SK-N-SH (cell line): Measurements from ENCODE around the gene LCE2B. TPM values are rescaled to one million over a fixed set of nuclear protein-coding genes. Genes with fewer than 3 reads are reported as not detected.

Source experiments
- CTCF ChIA-PET: fragments of 300-600, 350-600 bp; formaldehyde crosslinking; extraction: SDS; loops from one replicate; lab custom pipeline; 2021; lab: Yijun Ruan, JAX
- POLR2A ChIA-PET: fragments of 350-600 bp; sonication (Branson Sonifier 250); formaldehyde crosslinking; extraction: SDS; loops from one replicate; lab custom pipeline; 2020; ENCODE audit warnings: antibody characterized with exemption, inconsistent platforms; lab: Yijun Ruan, JAX
- DNase-seq: peaks from one replicate; pipeline ENCODE4 v3.0.0; 2012
- H2AFZ ChIP-seq: fragments of 200-600 bp; sonication (generic); 2 replicates; pipeline ENCODE4 v1.8.1; 2016; ENCODE audit warnings: antibody characterized with exemption, mild to moderate bottlenecking, low read depth
- H3F3A ChIP-seq: fragments of 200-600 bp; sonication (generic); replicated peaks from 2 replicates; pipeline ENCODE3; 2016; ENCODE audit warnings: antibody characterized with exemption, mild to moderate bottlenecking; ENCODE audit not compliant: insufficient read depth
- H3K27ac ChIP-seq, 2 experiments: fragments of 200-500 bp in 1 of 2; fragments of 200-600 bp in 1 of 2; sonication (Bioruptor generic) in 1 of 2; sonication (generic), shearing (Covaris generic) in 1 of 2; 2 replicates each; pipeline versions ENCODE4 v1.5.1 to v1.6.1; 2014 to 2016; ENCODE audit warnings: low read depth in 2 of 2, inconsistent platforms in 1 of 2, low read length in 1 of 2, mild to moderate bottlenecking in 1 of 2, mixed read lengths in 1 of 2
- H3K27me3 ChIP-seq: fragments of 200-600 bp; sonication (generic), shearing (Covaris generic); 2 replicates; pipeline ENCODE4 v1.6.1; 2016; ENCODE audit warnings: mixed run types; ENCODE audit not compliant: insufficient read depth
- H3K36me3 ChIP-seq, 2 experiments: fragments of 200-500 bp in 1 of 2; fragments of 200-600 bp in 1 of 2; sonication (Bioruptor generic) in 1 of 2; sonication (generic) in 1 of 2; replicated peaks in 1 of 2; 2 replicates each; pipeline versions ENCODE3 to v1.5.1; 2014 to 2016; ENCODE audit warnings: low read length in 1 of 2, mild to moderate bottlenecking in 1 of 2; ENCODE audit not compliant: insufficient read depth in 2 of 2, control insufficient read depth in 1 of 2
- H3K4me1 ChIP-seq, 2 experiments: fragments of 200-500 bp in 1 of 2; fragments of 200-600 bp in 1 of 2; sonication (Bioruptor generic) in 1 of 2; sonication (generic), shearing (Covaris generic) in 1 of 2; 2 replicates each; pipeline versions ENCODE4 v1.5.1 to v1.6.1; 2014 to 2016; ENCODE audit warnings: low read depth in 1 of 2, low read length in 1 of 2, mixed run types in 1 of 2; ENCODE audit not compliant: insufficient read depth in 2 of 2, control insufficient read depth in 1 of 2
- H3K4me2 ChIP-seq: fragments of 200-600 bp; sonication (generic), shearing (Covaris generic); 2 replicates; pipeline ENCODE4 v1.6.1; 2017; ENCODE audit warnings: mixed run types
- H3K4me3 ChIP-seq, 2 experiments: fragments of 200-500 bp in 1 of 2; fragments of 200-600 bp in 1 of 2; sonication (Bioruptor generic) in 1 of 2; sonication (generic), shearing (Covaris generic) in 1 of 2; 2 replicates each; pipeline versions ENCODE4 v1.5.1 to v1.8.1; 2014 to 2016; ENCODE audit warnings: low read depth in 2 of 2, inconsistent platforms in 1 of 2, low read length in 1 of 2, mild to moderate bottlenecking in 1 of 2, mixed read lengths in 1 of 2, moderate library complexity in 1 of 2
- H3K79me2 ChIP-seq: fragments of 200-600 bp; sonication (generic); 2 replicates; pipeline ENCODE4 v1.8.1; 2017; ENCODE audit warnings: mild to moderate bottlenecking; ENCODE audit not compliant: insufficient read depth
- H3K9ac ChIP-seq: fragments of 200-600 bp; sonication (generic); 2 replicates; pipeline ENCODE4 v1.6.1; 2017; ENCODE audit warnings: mixed run types
- H3K9me2 ChIP-seq: fragments of 200-600 bp; sonication (generic); 2 replicates; pipeline ENCODE4 v1.6.1; 2017; ENCODE audit warnings: mixed run types
- H3K9me3 ChIP-seq: fragments of 200-600 bp; sonication (generic); 2 replicates; pipeline ENCODE4 v1.6.1; 2017; ENCODE audit warnings: mixed run types, mild to moderate bottlenecking, moderate library complexity
- H4K20me1 ChIP-seq: fragments of 200-600 bp; sonication (generic); 2 replicates; pipeline ENCODE4 v1.6.1; 2017; ENCODE audit warnings: mild to moderate bottlenecking, mixed run types; ENCODE audit not compliant: insufficient read depth
- CHD2 ChIP-seq: fragments of 150-350 bp; IDR thresholded peaks from 2 replicates; pipeline ENCODE4 v1.6.1; 2018; ENCODE audit warnings: low read length; ENCODE audit not compliant: partially characterized antibody
- EZH2phosphoT487 ChIP-seq: fragments of 200-600 bp; sonication (generic); IDR thresholded peaks from 2 replicates; pipeline ENCODE4 v1.6.1; 2017; ENCODE audit warnings: low read depth, mixed run types, mild to moderate bottlenecking, antibody characterized with exemption, moderate library complexity, borderline replicate concordance
- FOSL2 ChIP-seq: IDR thresholded peaks from 2 replicates; pipeline ENCODE4 v1.4.0; 2012; ENCODE audit warnings: low read depth, mild to moderate bottlenecking, moderate library complexity, borderline replicate concordance
- FOXJ3 ChIP-seq: sonication (generic); formaldehyde crosslinking; IDR thresholded peaks from 2 replicates; pipeline ENCODE4 v1.5.1; 2020; ENCODE audit warnings: mild to moderate bottlenecking, missing genetic modification reagents
- MEF2A ChIP-seq: IDR thresholded peaks from 2 replicates; pipeline ENCODE4 v1.4.0; 2012; ENCODE audit warnings: low read depth, borderline replicate concordance
- MXI1 ChIP-seq: IDR thresholded peaks from 2 replicates; pipeline ENCODE4 v1.6.1; 2012; ENCODE audit warnings: mild to moderate bottlenecking, low read depth, low read length, improper control_type of control experiment
- RAD21 ChIP-seq: IDR thresholded peaks from 2 replicates; pipeline ENCODE4 v1.6.1; 2012; ENCODE audit warnings: mild to moderate bottlenecking, low read length
- RXRA ChIP-seq: IDR thresholded peaks from 2 replicates; pipeline ENCODE4 v1.4.0; 2012; ENCODE audit warnings: low read depth, mild to moderate bottlenecking, borderline replicate concordance
- SIN3A ChIP-seq: IDR thresholded peaks from 2 replicates; pipeline ENCODE4 v1.6.1; 2012; ENCODE audit warnings: low read depth, mild to moderate bottlenecking, low read length, moderate library complexity, borderline replicate concordance
- SMC3 ChIP-seq: IDR thresholded peaks from 2 replicates; pipeline ENCODE4 v1.6.1; 2012; ENCODE audit warnings: low read depth, low read length, improper control_type of control experiment
- TAF1 ChIP-seq: IDR thresholded peaks from 2 replicates; pipeline ENCODE4 v1.6.1; 2012; ENCODE audit warnings: low read depth, mild to moderate bottlenecking, low read length, moderate library complexity, borderline replicate concordance
- TCF12 ChIP-seq: IDR thresholded peaks from 2 replicates; pipeline ENCODE4 v1.4.0; 2012
- USF1 ChIP-seq: IDR thresholded peaks from 2 replicates; pipeline ENCODE4 v1.4.0; 2012; ENCODE audit warnings: low read depth, borderline replicate concordance
- WGBS: methylation state at CpG from one replicate; pipeline ENCODE4 v1.1.6; 2017; ENCODE audit warnings: low lambda C conversion rate; 5-methylcytosine and 5-hydroxymethylcytosine counted together
- polyA plus RNA-seq, 3 experiments: library from polyadenylated mRNA; depleted of rRNA; stranded (reverse); fragments of >200 nt; gene quantifications; 2 replicates each; pipeline ENCODE4 v1.2.3, GENCODE V29; 2012
- TF ChIP-seq, protein P1 (sequence below): IDR thresholded peaks from 2 replicates; pipeline ENCODE4; 2012
- TF ChIP-seq, protein P2 (sequence below): fragments of 200-600 bp; sonication (generic); IDR thresholded peaks from 2 replicates; pipeline ENCODE4 v1.6.1; 2017; ENCODE audit warnings: antibody characterized with exemption, mild to moderate bottlenecking, moderate library complexity
- TF ChIP-seq, protein P3 (sequence below): IDR thresholded peaks from 2 replicates; pipeline ENCODE4 v1.6.1; 2012; ENCODE audit warnings: mild to moderate bottlenecking, low read depth, low read length, moderate library complexity
- TF ChIP-seq, protein P4 (sequence below): fragments of 150-350 bp; IDR thresholded peaks from 2 replicates; pipeline ENCODE4 v1.6.1; 2016; ENCODE audit warnings: mild to moderate bottlenecking, low read depth, low read length

The LCE2B gene
- polyA plus RNA-seq, 1 of the 3 experiments (the other 2 are of a cell fraction): not detected

DNA sequence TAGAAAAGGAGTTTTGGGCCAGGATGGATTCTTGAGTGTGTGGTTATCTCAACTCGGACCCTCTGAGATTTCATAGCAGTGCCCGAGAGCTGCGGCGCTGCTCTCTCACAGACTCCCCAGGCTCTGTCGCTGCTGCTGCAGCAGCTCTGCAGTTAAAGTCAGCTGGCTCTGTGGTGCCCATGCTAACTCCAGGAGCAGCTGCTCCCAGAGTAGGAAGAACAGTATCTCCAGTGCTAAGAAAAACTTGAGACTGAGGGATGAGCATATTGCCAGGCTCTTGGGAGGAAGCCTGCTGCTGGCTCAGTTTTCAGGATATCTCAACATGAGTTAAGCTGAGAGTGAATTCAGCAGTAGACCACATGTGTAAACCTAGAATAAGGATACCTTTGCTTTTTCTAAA is 18.3 kb upstream of the LCE2B start:
- POLR2A ChIA-PET: no interaction called here
- no peaks in the 10 kb centered on the region for H3K9me2 ChIP-seq
- no peaks in the 10 kb centered on the region for H3K36me3 ChIP-seq
- H3K79me2 ChIP-seq: no peaks in the 10 kb centered on the region
- H2AFZ ChIP-seq: no peak overlapping the region
- H3K27ac ChIP-seq: no peak overlapping the region
- H3K4me3 ChIP-seq: no peak overlapping the region
- no peaks in the 10 kb centered on the region for H4K20me1 ChIP-seq
- H3K4me2 ChIP-seq: no peak overlapping the region
- no peaks in the 10 kb centered on the region for H3K27me3 ChIP-seq
- H3K9ac ChIP-seq: no peak overlapping the region
- CTCF ChIA-PET: interaction anchor here (1.0 kb wide), 1 partner anchor 14 kb away, joined by 3 read pairs; no protein-coding TSS in a partner anchor
- 3% methylated on average over 5 of the region's 5 CpGs for WGBS
- TF ChIP-seq RXRA (no peak), MEF2A (no peak), USF1 (no peak), EZH2phosphoT487 (no peak), MXI1 (no peak), SIN3A (no peak), SMC3 (no peak), CHD2 (no peak), RAD21 (no peak), FOSL2 (no peak), TCF12 (no peak), FOXJ3 (no peak), TAF1 (no peak)
- TF ChIP-seq, protein P1, sequence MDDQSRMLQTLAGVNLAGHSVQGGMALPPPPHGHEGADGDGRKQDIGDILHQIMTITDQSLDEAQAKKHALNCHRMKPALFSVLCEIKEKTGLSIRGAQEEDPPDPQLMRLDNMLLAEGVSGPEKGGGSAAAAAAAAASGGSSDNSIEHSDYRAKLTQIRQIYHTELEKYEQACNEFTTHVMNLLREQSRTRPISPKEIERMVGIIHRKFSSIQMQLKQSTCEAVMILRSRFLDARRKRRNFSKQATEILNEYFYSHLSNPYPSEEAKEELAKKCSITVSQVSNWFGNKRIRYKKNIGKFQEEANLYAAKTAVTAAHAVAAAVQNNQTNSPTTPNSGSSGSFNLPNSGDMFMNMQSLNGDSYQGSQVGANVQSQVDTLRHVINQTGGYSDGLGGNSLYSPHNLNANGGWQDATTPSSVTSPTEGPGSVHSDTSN: no peak
- TF ChIP-seq, protein P2, sequence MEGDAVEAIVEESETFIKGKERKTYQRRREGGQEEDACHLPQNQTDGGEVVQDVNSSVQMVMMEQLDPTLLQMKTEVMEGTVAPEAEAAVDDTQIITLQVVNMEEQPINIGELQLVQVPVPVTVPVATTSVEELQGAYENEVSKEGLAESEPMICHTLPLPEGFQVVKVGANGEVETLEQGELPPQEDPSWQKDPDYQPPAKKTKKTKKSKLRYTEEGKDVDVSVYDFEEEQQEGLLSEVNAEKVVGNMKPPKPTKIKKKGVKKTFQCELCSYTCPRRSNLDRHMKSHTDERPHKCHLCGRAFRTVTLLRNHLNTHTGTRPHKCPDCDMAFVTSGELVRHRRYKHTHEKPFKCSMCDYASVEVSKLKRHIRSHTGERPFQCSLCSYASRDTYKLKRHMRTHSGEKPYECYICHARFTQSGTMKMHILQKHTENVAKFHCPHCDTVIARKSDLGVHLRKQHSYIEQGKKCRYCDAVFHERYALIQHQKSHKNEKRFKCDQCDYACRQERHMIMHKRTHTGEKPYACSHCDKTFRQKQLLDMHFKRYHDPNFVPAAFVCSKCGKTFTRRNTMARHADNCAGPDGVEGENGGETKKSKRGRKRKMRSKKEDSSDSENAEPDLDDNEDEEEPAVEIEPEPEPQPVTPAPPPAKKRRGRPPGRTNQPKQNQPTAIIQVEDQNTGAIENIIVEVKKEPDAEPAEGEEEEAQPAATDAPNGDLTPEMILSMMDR: no peak
- TF ChIP-seq, protein P3, sequence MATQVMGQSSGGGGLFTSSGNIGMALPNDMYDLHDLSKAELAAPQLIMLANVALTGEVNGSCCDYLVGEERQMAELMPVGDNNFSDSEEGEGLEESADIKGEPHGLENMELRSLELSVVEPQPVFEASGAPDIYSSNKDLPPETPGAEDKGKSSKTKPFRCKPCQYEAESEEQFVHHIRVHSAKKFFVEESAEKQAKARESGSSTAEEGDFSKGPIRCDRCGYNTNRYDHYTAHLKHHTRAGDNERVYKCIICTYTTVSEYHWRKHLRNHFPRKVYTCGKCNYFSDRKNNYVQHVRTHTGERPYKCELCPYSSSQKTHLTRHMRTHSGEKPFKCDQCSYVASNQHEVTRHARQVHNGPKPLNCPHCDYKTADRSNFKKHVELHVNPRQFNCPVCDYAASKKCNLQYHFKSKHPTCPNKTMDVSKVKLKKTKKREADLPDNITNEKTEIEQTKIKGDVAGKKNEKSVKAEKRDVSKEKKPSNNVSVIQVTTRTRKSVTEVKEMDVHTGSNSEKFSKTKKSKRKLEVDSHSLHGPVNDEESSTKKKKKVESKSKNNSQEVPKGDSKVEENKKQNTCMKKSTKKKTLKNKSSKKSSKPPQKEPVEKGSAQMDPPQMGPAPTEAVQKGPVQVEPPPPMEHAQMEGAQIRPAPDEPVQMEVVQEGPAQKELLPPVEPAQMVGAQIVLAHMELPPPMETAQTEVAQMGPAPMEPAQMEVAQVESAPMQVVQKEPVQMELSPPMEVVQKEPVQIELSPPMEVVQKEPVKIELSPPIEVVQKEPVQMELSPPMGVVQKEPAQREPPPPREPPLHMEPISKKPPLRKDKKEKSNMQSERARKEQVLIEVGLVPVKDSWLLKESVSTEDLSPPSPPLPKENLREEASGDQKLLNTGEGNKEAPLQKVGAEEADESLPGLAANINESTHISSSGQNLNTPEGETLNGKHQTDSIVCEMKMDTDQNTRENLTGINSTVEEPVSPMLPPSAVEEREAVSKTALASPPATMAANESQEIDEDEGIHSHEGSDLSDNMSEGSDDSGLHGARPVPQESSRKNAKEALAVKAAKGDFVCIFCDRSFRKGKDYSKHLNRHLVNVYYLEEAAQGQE: no peak
- TF ChIP-seq, protein P4, sequence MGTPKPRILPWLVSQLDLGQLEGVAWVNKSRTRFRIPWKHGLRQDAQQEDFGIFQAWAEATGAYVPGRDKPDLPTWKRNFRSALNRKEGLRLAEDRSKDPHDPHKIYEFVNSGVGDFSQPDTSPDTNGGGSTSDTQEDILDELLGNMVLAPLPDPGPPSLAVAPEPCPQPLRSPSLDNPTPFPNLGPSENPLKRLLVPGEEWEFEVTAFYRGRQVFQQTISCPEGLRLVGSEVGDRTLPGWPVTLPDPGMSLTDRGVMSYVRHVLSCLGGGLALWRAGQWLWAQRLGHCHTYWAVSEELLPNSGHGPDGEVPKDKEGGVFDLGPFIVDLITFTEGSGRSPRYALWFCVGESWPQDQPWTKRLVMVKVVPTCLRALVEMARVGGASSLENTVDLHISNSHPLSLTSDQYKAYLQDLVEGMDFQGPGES: no peak
- H3F3A ChIP-seq: no peaks in the 10 kb centered on the region
- DNase-seq: no peak
- H3K4me1 ChIP-seq: no peaks in the 10 kb centered on the region
- no peaks in the 10 kb centered on the region for H3K9me3 ChIP-seq
